GM12878 (cell line): ENCODE results near the gene DCAF17. TPM values are rescaled to one million over a fixed set of nuclear protein-coding genes. Genes with fewer than 3 reads are reported as not detected.

Source experiments
- BMI1 ChIP-seq: fragments of 450-650 bp; IDR thresholded peaks from 2 replicates; pipeline ENCODE4 v1.6.1; 2016; ENCODE audit warnings: mild to moderate bottlenecking, moderate library complexity, borderline replicate concordance
- CEBPB ChIP-seq, 2 experiments: fragments of 150-350 bp in 1 of 2; IDR thresholded peaks; 2 replicates each; pipeline ENCODE4 v1.6.1; 2012 to 2014; ENCODE audit warnings: low read depth in 2 of 2, low read length in 2 of 2, borderline replicate concordance in 1 of 2, inconsistent platforms in 1 of 2
- KAT2A ChIP-seq: conservative IDR thresholded peaks from 2 replicates; pipeline ENCODE4 v1.6.1; 2011; ENCODE audit warnings: low read depth, low read length; ENCODE audit not compliant: control insufficient read depth
- KDM1A ChIP-seq: fragments of 200-600 bp; sonication (generic); IDR thresholded peaks from 2 replicates; pipeline ENCODE4 v1.6.1; 2016; ENCODE audit warnings: borderline replicate concordance
- PBX3 ChIP-seq: IDR thresholded peaks from 2 replicates; pipeline ENCODE4 v1.6.1; 2011; ENCODE audit warnings: mild to moderate bottlenecking, low read depth, low read length, moderate library complexity; ENCODE audit not compliant: insufficient replicate concordance
- REST ChIP-seq: IDR thresholded peaks from 2 replicates; pipeline ENCODE4 v1.6.1; 2012; ENCODE audit warnings: mild to moderate bottlenecking, low read depth, low read length
- SIN3A ChIP-seq: IDR thresholded peaks from 2 replicates; pipeline ENCODE4 v1.6.1; 2012; ENCODE audit warnings: low read depth, low read length, improper control_type of control experiment
- SREBF1 ChIP-seq: IDR thresholded peaks from 2 replicates; pipeline ENCODE4 v1.6.1; 2012; ENCODE audit warnings: mild to moderate bottlenecking, low read length
- ZNF207 ChIP-seq: fragments of 450-650 bp; IDR thresholded peaks from 2 replicates; pipeline ENCODE4 v1.6.1; 2014; ENCODE audit warnings: antibody characterized with exemption, mild to moderate bottlenecking, borderline replicate concordance
- polyA plus RNA-seq, 11 experiments: library from polyadenylated mRNA; depleted of rRNA in 4 of 11; unstranded in 6 of 11; stranded (reverse) in 5 of 11; fragments of >200 nt; fragmentation: Nextera tagmentation in 4 of 11; fragmentation: Illumina TruSeq in 1 of 11; extraction: Ambion mirVana in 4 of 11; extraction: Trizol in 1 of 11; gene quantifications; 1 replicate in 1 of 11; 2 replicates in 10 of 11; pipeline versions ENCODE4 v1.2.1 to v1.2.3, GENCODE V29; 2011 to 2016; ENCODE audit warnings: inconsistent platforms in 2 of 11, missing spikeins in 2 of 11, low read depth in 1 of 11
- total RNA-seq, 4 experiments: library from RNA; depleted of rRNA in 3 of 4; stranded (reverse); fragments of >200 nt in 3 of 4; fragmentation: Illumina TruSeq in 1 of 4; extraction: Trizol in 1 of 4; gene quantifications; 2 replicates each; pipeline versions ENCODE4 v1.2.1 to v1.2.3, GENCODE V29; 2013 to 2021

The DCAF17 gene
- total and polyA plus RNA-seq, 10 of the 15 experiments (the other 5 are each of a cell fraction or from before 2014, with no cell fraction given), result 5.2 to 32.9 (median 23.4) TPM

GRCh38 chr2:171433763-171434012 is 338 bp upstream of the DCAF17 start, which contains the start of gene METTL8 (continued):
- TF ChIP-seq REST (no peak), KAT2A (no peak), KDM1A (no peak), BMI1 (no peak), CEBPB (IDR thresholded peaks at IDR 0.05; ENCODE audit: borderline replicate concordance in 1 of 2, low read depth in 2 of 2, low read length in 2 of 2) (no peak), ZNF207 (no peak), PBX3 (no peak), SIN3A (no peak), SREBF1 (no peak)
